GM18951 (cell line): ENCODE measurements around the gene FAIM.

Experiments
- POLR2A ChIP-seq: IDR thresholded peaks from 4 replicates; pipeline ENCODE4 v1.6.1; 2011; ENCODE audit warnings: mild to moderate bottlenecking; ENCODE audit not compliant: insufficient read length, insufficient read depth; ENCODE audit errors: extremely low read depth
- in situ Hi-C: fragments of 300-500 bp; cut with MboI; formaldehyde crosslinking; loops from one replicate; pipeline ENCODE4 v1.12.0; 2022; ENCODE audit warnings: low sequenced_read_pairs, mixed read lengths, inconsistent platforms; ENCODE audit not compliant: unreplicated experiment

FAIM gene

DNA sequence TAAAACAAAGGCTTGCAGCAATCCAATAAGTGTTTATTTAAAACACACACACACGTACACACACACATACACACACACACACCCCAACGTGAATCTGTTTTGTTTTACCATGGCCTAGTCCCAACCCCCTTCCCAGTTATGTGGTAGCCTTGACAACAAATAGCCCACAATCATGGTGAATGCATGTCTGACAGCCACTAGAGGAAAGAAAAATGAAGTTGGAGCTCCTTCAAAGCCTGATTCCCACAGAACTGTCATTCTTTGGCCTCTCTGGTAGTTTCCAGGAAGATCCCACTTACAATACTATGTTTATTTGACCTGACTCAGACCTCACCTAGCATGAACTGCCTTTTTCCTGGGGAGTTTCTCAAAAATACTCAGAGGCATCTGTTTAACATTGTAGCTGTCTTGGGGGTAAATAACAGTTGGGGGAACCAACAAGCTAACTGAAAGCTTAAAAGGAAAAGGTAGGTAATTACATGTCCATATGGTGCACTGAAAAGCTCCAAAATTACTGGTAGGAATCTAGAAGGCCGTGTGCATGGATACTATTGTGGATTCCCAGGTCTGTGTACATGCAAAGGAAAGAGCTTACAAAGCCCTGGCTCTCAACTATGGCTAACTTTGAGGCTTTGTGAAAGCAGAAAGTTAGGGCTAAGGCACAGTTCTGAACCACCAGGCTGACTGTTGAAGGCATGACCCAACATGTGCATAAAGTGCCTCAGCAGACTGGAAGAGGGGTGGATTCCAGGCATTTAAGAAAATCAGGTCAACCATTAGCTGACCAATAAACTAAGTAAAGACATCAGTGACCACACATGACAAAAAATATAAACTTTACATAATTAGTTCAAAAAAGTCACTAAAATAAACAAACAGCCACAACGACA is 65.3 kb downstream of the FAIM start:
- no peak for TF ChIP-seq POLR2A
- in situ Hi-C loops, result no loop called here

DNA sequence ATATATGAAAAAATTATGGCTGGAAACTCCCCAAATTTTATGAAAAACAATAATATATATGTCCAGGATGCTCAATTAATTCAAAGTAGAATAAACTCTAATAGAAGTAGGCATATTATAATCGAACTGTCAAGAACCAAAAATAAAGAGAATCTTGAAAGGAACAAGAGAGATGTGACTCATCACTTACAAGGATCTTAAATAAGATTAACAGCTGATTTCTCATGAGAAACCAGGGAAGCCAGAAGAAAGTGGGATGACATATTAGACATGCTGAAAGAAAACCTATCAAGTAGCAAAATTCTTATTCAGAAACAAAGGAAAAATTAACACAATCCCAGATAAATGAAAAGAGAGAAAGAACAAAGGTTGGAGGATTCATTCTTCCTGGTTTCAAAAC is 66.8 kb downstream of the FAIM start:
- in situ Hi-C loops, result loop anchor here (25.0 kb wide), 1 partner anchor 188 kb away; no protein-coding TSS in a partner anchor
- no peak for TF ChIP-seq POLR2A

DNA sequence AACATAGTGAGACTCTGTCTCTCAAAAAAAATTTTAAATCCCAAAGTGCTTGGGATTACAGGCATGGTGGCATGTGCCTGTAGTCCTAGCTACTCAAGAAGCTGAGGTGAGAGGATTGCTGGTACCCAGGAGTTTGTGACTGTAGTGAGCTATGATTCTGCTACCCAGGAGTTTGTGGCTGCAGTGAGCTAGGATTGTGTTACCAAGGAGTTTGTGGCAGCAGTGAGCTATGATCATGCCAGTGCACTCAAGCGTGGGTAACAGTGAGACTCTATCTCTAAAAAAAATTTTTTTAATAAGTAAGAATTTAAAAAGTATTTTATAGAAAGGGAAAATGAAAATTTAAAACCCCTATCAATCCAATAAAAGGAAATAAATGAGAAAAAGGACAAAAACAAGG is 69.5 kb downstream of the FAIM start:
- no peak for TF ChIP-seq POLR2A
- in situ Hi-C loops, result loop anchor here (25.0 kb wide), 1 partner anchor 191 kb away; no protein-coding TSS in a partner anchor

DNA sequence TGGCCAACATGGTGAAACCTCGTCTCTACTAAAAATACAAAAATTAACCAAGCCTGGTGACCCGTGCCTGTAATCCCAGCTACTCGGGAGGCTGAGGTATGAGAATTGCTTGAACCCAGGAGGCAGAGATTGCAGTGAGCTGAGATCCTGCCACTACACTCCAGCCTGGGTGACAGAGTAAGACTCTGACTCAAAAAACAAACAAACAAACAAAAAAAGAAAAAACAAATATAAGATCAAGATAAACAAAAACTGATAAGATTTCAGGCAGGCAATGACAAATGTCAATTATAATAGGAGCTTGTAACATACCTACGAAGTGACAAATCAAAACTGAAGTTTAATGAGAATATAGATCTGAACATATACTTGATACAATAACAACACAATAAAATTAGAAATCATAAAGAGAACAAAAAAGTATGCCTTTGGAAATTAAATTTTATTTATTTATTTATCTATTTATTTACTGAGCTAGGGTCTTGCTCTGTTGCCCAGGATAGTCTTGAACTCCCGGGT is 70.4 kb downstream of the FAIM start:
- in situ Hi-C loops, result loop anchor here (25.0 kb wide), 1 partner anchor 192 kb away; no protein-coding TSS in a partner anchor
- no peak for TF ChIP-seq POLR2A

DNA sequence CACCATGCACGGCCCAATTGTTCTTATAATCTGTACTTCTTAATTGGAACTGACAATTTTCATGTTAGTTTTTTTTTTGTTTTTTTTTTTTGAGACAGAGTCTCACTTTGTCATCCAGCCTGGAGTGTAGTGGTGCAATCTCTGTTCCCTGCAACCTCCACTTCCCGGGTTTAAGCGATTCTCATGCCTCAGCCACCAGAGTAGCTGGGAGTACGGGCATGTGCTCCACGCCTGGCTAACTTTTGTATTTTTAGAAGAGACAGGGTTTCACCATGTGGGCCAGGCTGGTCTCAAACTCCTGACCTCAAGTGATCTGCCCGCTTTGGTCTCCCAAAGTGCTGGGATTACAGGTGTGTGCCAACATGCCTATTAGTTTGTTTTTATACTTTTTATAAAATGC is 72.4 kb downstream of the FAIM start:
- in situ Hi-C loops, result loop anchor here (25.0 kb wide), 1 partner anchor 194 kb away; no protein-coding TSS in a partner anchor

DNA sequence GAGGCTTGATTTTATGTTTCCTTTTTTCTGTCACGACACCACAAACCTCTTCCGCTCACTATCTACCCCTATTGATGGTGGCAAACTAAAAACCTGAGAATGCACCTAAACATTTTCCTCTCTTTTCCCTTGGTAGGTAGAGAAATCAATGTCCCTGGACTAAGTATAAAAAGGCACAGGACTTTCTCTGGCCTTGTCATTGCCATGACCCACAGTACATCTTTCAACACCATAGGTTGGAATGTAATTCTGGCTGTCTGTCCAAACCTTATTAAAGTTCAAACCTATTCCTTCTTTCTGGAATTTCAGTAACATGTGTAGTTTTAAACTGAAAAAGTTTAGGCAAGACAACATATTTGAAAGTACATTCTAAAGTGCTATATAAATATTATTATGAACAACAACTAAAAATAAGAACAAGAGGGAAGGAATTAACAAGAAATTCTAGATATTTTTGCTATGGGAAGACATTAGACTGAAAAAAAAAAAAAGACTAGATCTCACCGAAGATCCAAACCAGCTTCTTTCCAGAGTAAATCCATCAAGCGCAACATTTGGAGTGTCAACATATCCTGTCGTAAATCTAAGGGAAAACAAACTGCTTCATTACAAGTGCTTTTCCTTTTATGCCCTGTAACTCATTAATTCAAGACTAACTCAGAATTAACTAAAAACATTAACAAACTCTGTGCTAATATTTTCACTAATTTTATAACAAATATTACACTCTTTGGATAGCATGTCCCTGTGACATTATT is 73.1 kb downstream of the FAIM start:
- in situ Hi-C loops, result loop anchor here (25.0 kb wide), 1 partner anchor 194 kb away; no protein-coding TSS in a partner anchor
- TF ChIP-seq POLR2A, result no peak

DNA sequence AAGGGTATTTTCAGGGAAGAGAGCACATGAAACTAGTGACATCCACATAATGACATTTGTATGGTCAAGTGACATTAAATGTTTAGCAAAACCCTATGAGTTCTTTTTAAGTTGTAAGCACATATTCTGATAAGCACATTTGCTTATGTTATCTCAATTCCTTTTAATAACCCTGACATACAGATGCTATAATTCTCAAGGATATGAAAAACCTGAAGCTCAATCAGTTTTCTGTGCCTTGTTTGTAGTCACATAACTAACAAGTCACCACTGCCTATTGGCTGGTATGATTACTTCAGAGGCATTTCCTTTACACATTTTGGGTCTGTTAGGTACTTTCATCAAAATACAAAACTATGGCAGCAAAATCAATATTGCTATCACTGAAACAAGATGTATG is 74.1 kb downstream of the FAIM start:
- no peak for TF ChIP-seq POLR2A
- in situ Hi-C loops, result loop anchor here (25.0 kb wide), 1 partner anchor 195 kb away; no protein-coding TSS in a partner anchor
